Heart left ventricle (tissue), 16 donors: ENCODE measurements around the gene TMEM184C. TPM values are rescaled to one million over a fixed set of nuclear protein-coding genes. Genes with fewer than 3 reads are reported as not detected.

Experiments
- ATAC-seq, 4 donors: fragments of 200-7000 bp; cut with Tn5 transposase; one replicate each; pipeline ENCODE4 v1.9.1; 2020 to 2022; ENCODE audit warnings: moderate library complexity in 4 of 4, mild to moderate bottlenecking in 3 of 4, moderate number of reproducible peaks in 1 of 4
- DNase-seq, 5 donors: peaks; one replicate each; pipeline ENCODE4 v3.0.0-alpha.2; 2020
- H3K27ac ChIP-seq, 12 donors: fragments of 200-600 bp; sonication (generic) in 4 of 12; one replicate each; pipeline versions ENCODE4 v1.5.0 to v1.8.0; 2016 to 2022; ENCODE audit warnings: mild to moderate bottlenecking in 2 of 12
- H3K27me3 ChIP-seq, 9 donors: fragments of 200-600 bp; sonication (generic) in 2 of 9; one replicate each; pipeline versions ENCODE4 v1.5.1 to v1.8.0; 2016 to 2022; ENCODE audit warnings: mild to moderate bottlenecking in 3 of 9
- H3K36me3 ChIP-seq, 9 donors: fragments of 200-600 bp; sonication (generic) in 2 of 9; one replicate each; pipeline versions ENCODE4 v1.5.0 to v1.8.0; 2018 to 2022; ENCODE audit warnings: mild to moderate bottlenecking in 2 of 9
- H3K4me1 ChIP-seq, 12 donors: fragments of 200-600 bp; sonication (generic) in 4 of 12; one replicate each; pipeline versions ENCODE4 v1.5.0 to v1.8.0; 2016 to 2022; ENCODE audit warnings: mild to moderate bottlenecking in 3 of 12
- H3K4me3 ChIP-seq, 12 donors: fragments of 200-600 bp; sonication (generic) in 4 of 12; one replicate each; pipeline versions ENCODE4 v1.5.0 to v1.8.0; 2017 to 2022; ENCODE audit warnings: mild to moderate bottlenecking in 9 of 12, moderate library complexity in 4 of 12
- H3K9me3 ChIP-seq, 12 donors: fragments of 200-600 bp; sonication (generic) in 4 of 12; one replicate each; pipeline versions ENCODE4 v1.5.0 to v1.8.0; 2016 to 2022; ENCODE audit warnings: mild to moderate bottlenecking in 1 of 12
- POLR2A ChIP-seq, 2 donors: fragments of 450-650 bp; IDR thresholded peaks; one replicate each; pipeline ENCODE4 v1.6.1; 2017; ENCODE audit warnings: antibody characterized with exemption in 2 of 2, mild to moderate bottlenecking in 2 of 2, moderate library complexity in 2 of 2
- WGBS, 4 donors: extraction: QIAGEN DNeasy Blood & Tissue Kit in 2 of 4; methylation state at CpG; one replicate each; pipeline versions ENCODE4 v1.1.5 to v1.1.7; 2013 to 2018; 5-methylcytosine and 5-hydroxymethylcytosine counted together
- intact Hi-C, 10 donors: fragments of 100-400 bp; cut with DNase I; formaldehyde crosslinking; loops; one replicate each; pipeline versions ENCODE4 v1.11.1 to v1.14.2; 2022
- polyA plus RNA-seq, 2 donors: library from polyadenylated mRNA; stranded (reverse); fragments of 200-250 nt; gene quantifications; one replicate each; pipeline ENCODE4 v1.2.3, GENCODE V29; 2013
- total RNA-seq, 9 donors: library from RNA; depleted of rRNA in 2 of 9; stranded (reverse); fragments of >200 nt in 2 of 9; fragmentation: NEBNext Ultra II Directional in 3 of 9; extraction: Animal tissue kit (Norgen Biotek cat#: 25700) in 3 of 9; gene quantifications; one replicate each; pipeline versions ENCODE4 v1.1.0 to v1.2.4, GENCODE V29; 2016 to 2023
- TF ChIP-seq, protein P1 (sequence below), 12 donors: fragments of 200-600 bp; sonication (generic) in 4 of 12; IDR thresholded peaks; one replicate each; pipeline versions ENCODE4 v1.5.0 to v1.8.0; 2018 to 2022; ENCODE audit warnings: antibody characterized with exemption in 12 of 12, mild to moderate bottlenecking in 5 of 12
- donor health status: ischemic (EF 13 %, LVEDD 7.1; RV severe dilation, severe dysfunction).
- donor health status: healthy with polysubstance abuse.
- donor health status: DM: no; HTN: yes; CAD: no.
- donor health status: DM: no; HTN: no; CAD: no.
- donor health status: ischemic (EF 25% LVEDD 6.9; RV normal size, moderate dysfunction).
- donor health status: ischemic (EF 25% LVEDD 5.7; RV mildly dilated, moderate dysfunction).
- donor health status: healthy.
- donor health status: DM: yes; HTN: yes; CAD: no.
- donor health status: ischemic (EF 35%, LVEDD 5.7; RV mildly dilated, moderate dysfunction).
- donor health status: nonischemic (EF 11% LVEDD 7.7; RV severe dilation, severe dysfunction).
- donor health status: DM: yes; HTN: yes; CAD: no.
- donor health status: PGD.
- donor health status: ischemic (EF 29% LVEDD 5.4; RV normal size, mild dysfunction).
- donor health status: nonischemic (EF 23%, LVEDD 6.1; RV moderate dilation, normal function).

TMEM184C gene
- total and polyA plus RNA-seq, 11 donors, result 4.2 to 29.4 (median 26.2) TPM

DNA sequence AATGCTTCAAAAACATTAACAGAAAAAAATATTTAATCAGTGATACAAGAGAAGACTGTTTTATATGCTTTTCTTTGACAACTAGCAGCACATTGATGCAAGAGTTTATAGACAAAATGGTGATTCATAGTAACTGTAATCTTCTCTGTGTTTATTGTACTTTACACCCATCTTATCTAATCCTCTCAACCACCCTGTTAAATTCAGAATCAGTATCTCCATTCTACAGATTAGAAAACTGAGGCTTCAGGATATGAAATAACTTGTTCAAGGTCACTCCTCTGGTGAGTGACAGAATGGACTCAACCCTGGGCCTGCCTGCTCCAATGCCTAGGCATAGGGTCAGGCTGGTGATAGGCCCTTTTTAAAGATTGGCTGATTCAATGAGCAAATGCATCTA lies 26.1 kb upstream of the TMEM184C start:
- H3K27me3 ChIP-seq, result no peaks in the 10 kb centered on the region
- TF ChIP-seq POLR2A (IDR thresholded peaks at IDR 0.05), result no peak
- TF ChIP-seq, protein P1, sequence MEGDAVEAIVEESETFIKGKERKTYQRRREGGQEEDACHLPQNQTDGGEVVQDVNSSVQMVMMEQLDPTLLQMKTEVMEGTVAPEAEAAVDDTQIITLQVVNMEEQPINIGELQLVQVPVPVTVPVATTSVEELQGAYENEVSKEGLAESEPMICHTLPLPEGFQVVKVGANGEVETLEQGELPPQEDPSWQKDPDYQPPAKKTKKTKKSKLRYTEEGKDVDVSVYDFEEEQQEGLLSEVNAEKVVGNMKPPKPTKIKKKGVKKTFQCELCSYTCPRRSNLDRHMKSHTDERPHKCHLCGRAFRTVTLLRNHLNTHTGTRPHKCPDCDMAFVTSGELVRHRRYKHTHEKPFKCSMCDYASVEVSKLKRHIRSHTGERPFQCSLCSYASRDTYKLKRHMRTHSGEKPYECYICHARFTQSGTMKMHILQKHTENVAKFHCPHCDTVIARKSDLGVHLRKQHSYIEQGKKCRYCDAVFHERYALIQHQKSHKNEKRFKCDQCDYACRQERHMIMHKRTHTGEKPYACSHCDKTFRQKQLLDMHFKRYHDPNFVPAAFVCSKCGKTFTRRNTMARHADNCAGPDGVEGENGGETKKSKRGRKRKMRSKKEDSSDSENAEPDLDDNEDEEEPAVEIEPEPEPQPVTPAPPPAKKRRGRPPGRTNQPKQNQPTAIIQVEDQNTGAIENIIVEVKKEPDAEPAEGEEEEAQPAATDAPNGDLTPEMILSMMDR (IDR thresholded peaks at IDR 0.05), result no peak
- no peak overlapping the region for H3K27ac ChIP-seq
- H3K9me3 ChIP-seq, result no peaks in the 10 kb centered on the region
- peaks cover 0 to 12% (median 0%) of the 10 kb centered on the region in 12 donors for H3K4me1 ChIP-seq
- ATAC-seq (no peak), DNase-seq (no peak)
- H3K4me3 ChIP-seq, result no peak overlapping the region
- intact Hi-C loops, result loop anchor here (2.0 to 10.0 kb wide), 12 partner anchors 429 to 576 kb away; no protein-coding TSS in a partner anchor
- no peaks in the 10 kb centered on the region for H3K36me3 ChIP-seq

DNA sequence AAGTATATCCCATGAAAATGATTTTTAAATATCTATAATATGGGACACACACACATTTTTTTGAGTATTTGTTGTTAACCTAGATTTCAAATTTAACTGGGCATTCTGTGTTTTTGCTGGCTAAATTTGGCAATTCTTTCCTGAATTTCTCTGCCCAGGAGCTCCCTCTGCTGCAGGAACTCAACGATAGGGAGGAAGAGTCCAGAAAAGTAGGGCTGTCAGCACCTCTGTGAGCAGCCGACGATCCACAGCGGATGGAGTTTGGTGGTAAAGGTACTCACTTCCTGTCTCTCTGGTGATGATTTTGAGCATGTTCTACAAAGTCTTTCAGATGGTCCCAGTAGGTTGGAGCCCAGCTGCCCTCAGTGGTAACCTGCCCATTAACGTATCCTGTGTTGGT lies 23.1 kb upstream of the TMEM184C start:
- H3K9me3 ChIP-seq, result no peaks in the 10 kb centered on the region
- H3K36me3 ChIP-seq, result no peaks in the 10 kb centered on the region

DNA sequence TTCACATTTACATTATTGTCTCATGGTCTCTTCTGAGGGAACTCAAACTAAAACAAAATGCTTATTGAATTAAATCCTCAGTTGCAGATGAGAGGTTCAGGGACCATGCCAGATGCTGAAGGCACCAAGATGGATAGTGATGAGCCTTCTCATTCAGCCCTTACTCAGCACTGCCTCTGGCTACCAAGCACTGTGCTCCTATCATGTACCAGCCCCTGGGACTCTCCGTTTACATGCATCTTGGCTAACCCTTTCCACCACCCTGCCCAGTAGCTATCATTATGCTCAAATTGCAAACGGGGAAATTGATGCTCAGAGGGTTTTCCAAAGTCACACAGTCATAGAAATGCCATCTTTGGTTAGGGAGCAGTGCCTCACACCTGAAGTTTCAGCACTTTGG lies 22.6 kb upstream of the TMEM184C start:
- Histone ChIP-seq H3K27me3 (no peaks in the 10 kb centered on the region), H3K27ac (no peak overlapping the region), H3K4me3 (no peak overlapping the region), H3K4me1 (peaks cover 0 to 8% (median 0%) of the 10 kb centered on the region in 12 donors), H3K9me3 (no peaks in the 10 kb centered on the region), H3K36me3 (no peaks in the 10 kb centered on the region)
- TF ChIP-seq POLR2A (IDR thresholded peaks at IDR 0.05), result no peak
- TF ChIP-seq, protein P1 (IDR thresholded peaks at IDR 0.05), result no peak
- ATAC-seq (no peak), DNase-seq (no peak)
- WGBS, 4 donors, result 81 to 90% (median 86%) methylated on average over 2 of the region's 2 CpGs
- intact Hi-C loops, result loop anchor here in 6 of 10 donors (5.0 to 10.0 kb wide), 7 partner anchors 432 to 580 kb away; no protein-coding TSS in a partner anchor

More for the DNA sequence above, 23.1 kb upstream of the TMEM184C start:
- no peak for ATAC-seq
- Histone ChIP-seq H3K4me1 (peaks cover 0 to 11% (median 0%) of the 10 kb centered on the region in 12 donors), H3K27ac (no peak overlapping the region), H3K4me3 (no peak overlapping the region), H3K27me3 (no peaks in the 10 kb centered on the region)
- no peak for DNase-seq
- TF ChIP-seq, protein P1 (IDR thresholded peaks at IDR 0.05), result peak in 1 of 12 donors; percentile 6
- TF ChIP-seq POLR2A (IDR thresholded peaks at IDR 0.05), result no peak
- 34 to 50% (median 38%) methylated on average over 5 of the region's 5 CpGs for WGBS, 4 donors
- intact Hi-C loops, result loop anchor here in 6 of 10 donors (5.0 to 10.0 kb wide), 7 partner anchors 432 to 579 kb away; no protein-coding TSS in a partner anchor

DNA sequence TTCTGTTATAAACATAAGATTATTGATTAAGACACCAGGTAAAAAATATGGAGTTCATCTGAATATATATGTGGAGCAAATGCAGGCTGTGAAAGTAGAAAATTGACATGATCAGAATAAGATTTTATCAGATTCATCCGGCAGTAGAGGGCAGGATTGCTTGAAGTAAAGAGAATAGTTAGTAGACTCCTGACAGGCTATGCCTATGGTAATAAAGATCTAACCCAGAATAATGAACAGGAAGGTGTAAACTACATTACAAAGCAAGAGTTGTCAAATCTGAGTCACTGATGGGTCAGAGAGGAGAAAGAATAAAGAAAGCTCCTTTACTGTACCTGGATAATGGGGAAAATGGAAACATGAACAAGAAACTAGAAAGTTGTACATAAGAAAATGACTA lies 20.8 kb upstream of the TMEM184C start:
- Histone ChIP-seq H3K9me3 (no peaks in the 10 kb centered on the region), H3K27me3 (no peaks in the 10 kb centered on the region), H3K4me3 (no peak overlapping the region), H3K36me3 (no peaks in the 10 kb centered on the region), H3K4me1 (no peaks in the 10 kb centered on the region), H3K27ac (no peak overlapping the region)
- 66 to 75% (median 72%) methylated on average over 1 of the region's 1 CpG for WGBS, 4 donors
- TF ChIP-seq POLR2A (IDR thresholded peaks at IDR 0.05), result no peak
- TF ChIP-seq, protein P1 (IDR thresholded peaks at IDR 0.05), result no peak
- ATAC-seq (no peak), DNase-seq (no peak)
- intact Hi-C loops, result loop anchor here in 5 of 10 donors (5.0 to 10.0 kb wide), 3 partner anchors 572 to 582 kb away; no protein-coding TSS in a partner anchor
